ENCODE measurements around the gene AREL1. TPM values are rescaled to one million over a fixed set of nuclear protein-coding genes. Genes with fewer than 3 reads are reported as not detected.

Gene AREL1
- polyA plus RNA-seq, 4 donors, result 8.4 to 20.4 (median 16.4) TPM

DNA sequence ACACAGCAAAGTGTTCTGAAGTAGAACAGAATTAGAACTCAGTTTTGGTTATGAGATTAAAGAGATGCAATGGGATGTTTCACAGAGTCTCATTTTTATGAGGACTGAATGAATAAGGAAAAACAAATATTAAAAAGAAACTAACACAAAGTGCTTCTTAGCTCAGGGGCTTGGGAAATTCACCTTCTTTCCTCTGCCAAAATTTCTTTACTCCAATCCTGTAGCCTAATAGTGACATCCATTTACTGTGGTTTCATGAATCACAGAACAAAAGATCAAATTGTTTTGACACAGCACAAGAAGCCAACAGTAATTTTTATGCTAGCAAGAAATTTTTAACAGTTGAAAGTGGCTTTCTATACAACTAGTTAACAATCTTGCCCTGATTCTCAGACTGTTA lies 37.7 kb downstream of the AREL1 start:
- Histone ChIP-seq H3K9me3 (ENCODE audit: control insufficient read depth in 2 of 2, insufficient read depth in 1 of 2, low read depth in 1 of 2, low read length in 1 of 2) (no peaks in the 10 kb centered on the region), H3K27ac (ENCODE audit: low read depth in 1 of 3, low read length in 2 of 3) (no peak overlapping the region), H3K4me1 (ENCODE audit: control insufficient read depth in 3 of 3, insufficient read depth in 2 of 3, low read depth in 1 of 3, low read length in 2 of 3) (no peaks in the 10 kb centered on the region), H3K27me3 (ENCODE audit: control insufficient read depth in 3 of 3, insufficient read depth in 3 of 3, low read length in 3 of 3) (no peaks in the 10 kb centered on the region), H3K36me3 (ENCODE audit: control insufficient read depth in 3 of 3, insufficient read depth in 2 of 3, low read depth in 1 of 3, low read length in 3 of 3) (peaks cover 16 to 43% (median 41%) of the 10 kb centered on the region in 3 donors), H3K4me3 (ENCODE audit: low read depth in 1 of 3, low read length in 3 of 3) (no peak overlapping the region)
- DNase-seq (no peak), FAIRE-seq (no peak)

DNA sequence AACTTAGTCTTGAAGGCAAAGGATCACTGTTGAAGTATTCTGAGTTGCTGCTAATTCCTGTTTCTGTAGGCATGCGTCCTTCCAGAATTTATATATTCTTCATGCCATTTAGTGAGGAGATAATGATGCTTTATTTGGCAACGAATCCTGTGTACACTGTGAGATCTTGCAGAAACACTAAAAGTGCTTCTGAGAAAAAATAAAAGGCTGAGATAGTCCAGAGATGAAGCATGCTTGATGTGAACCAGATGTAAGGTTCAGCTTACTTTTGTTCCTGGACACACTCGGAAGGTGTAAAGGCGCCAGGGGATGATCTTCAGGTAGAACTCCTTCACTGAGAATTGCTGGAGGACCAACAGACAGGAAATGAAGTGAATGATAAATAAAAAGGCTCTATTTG lies 39.1 kb downstream of the AREL1 start:
- Histone ChIP-seq H3K4me1 (ENCODE audit: control insufficient read depth in 3 of 3, insufficient read depth in 2 of 3, low read depth in 1 of 3, low read length in 2 of 3) (no peaks in the 10 kb centered on the region), H3K36me3 (ENCODE audit: control insufficient read depth in 3 of 3, insufficient read depth in 2 of 3, low read depth in 1 of 3, low read length in 3 of 3) (peaks cover 20 to 41% (median 37%) of the 10 kb centered on the region in 3 donors), H3K27ac (ENCODE audit: low read depth in 1 of 3, low read length in 2 of 3) (no peak overlapping the region), H3K9me3 (ENCODE audit: control insufficient read depth in 2 of 2, insufficient read depth in 1 of 2, low read depth in 1 of 2, low read length in 1 of 2) (no peaks in the 10 kb centered on the region), H3K4me3 (ENCODE audit: low read depth in 1 of 3, low read length in 3 of 3) (no peak overlapping the region), H3K27me3 (ENCODE audit: control insufficient read depth in 3 of 3, insufficient read depth in 3 of 3, low read length in 3 of 3) (no peaks in the 10 kb centered on the region)
- WGBS, 3 donors, result 90 to 96% (median 92%) methylated on average over 4 of the region's 4 CpGs
- DNase-seq (no peak), FAIRE-seq (no peak)

DNA sequence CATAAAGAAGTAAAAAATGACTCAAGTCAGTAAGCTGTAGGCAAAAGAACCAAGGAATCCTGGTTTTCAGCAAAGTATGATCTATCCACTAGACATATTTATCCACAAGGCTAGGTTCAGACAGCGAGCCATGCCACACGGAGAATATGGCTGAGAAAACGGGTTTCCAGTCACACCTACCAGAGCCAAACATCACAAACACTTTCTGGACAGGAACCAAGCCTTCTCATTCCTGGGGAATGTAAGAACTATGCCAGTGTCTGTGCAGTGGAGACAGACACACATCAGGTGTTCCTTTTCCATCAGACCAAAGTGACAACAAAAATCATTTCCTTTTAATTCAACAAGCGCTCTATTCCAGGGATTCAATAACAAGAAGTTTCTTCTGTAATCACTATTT lies 41.1 kb downstream of the AREL1 start:
- Histone ChIP-seq H3K4me1 (ENCODE audit: control insufficient read depth in 3 of 3, insufficient read depth in 2 of 3, low read depth in 1 of 3, low read length in 2 of 3) (no peaks in the 10 kb centered on the region), H3K36me3 (ENCODE audit: control insufficient read depth in 3 of 3, insufficient read depth in 2 of 3, low read depth in 1 of 3, low read length in 3 of 3) (peaks cover 20 to 41% (median 29%) of the 10 kb centered on the region in 3 donors), H3K9me3 (ENCODE audit: control insufficient read depth in 2 of 2, insufficient read depth in 1 of 2, low read depth in 1 of 2, low read length in 1 of 2) (no peaks in the 10 kb centered on the region), H3K27me3 (ENCODE audit: control insufficient read depth in 3 of 3, insufficient read depth in 3 of 3, low read length in 3 of 3) (no peaks in the 10 kb centered on the region), H3K4me3 (ENCODE audit: low read depth in 1 of 3, low read length in 3 of 3) (no peak overlapping the region), H3K27ac (ENCODE audit: low read depth in 1 of 3, low read length in 2 of 3) (no peak overlapping the region)
- 85 to 89% (median 86%) methylated on average over 4 of the region's 4 CpGs for WGBS, 3 donors
- no peak for FAIRE-seq
- no peak for DNase-seq

DNA sequence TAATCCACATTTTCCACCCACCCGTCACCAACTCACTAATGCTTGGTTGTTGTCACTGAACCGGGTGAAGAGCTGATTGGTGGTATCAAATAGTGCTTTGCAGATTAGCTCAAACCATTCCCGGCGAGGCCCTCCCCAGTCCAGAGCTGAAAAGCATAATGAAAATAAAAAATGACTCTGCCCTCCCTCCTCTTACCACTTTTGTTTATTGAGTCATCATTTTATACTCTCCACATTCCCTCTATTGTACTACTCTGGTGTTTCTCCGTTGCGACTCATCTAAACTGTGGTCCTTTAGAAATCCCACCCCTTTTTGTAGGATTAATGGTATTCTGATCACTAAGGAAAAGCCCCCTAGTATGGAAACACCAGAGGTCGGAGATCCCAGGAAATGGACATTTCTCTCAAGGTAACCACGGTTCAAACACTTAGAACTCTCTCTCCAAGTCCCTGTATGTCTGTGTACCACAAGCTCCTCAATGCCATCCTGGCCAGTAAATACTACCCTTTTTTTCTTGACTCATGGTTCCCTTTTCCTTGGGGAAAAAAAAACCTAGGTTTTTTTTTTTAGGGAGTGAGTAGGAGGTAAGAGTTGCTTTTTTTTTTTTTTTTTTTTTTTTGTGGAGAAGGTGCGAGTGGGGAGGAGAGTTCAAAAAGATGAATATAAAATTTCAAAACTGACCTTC lies 42.0 kb downstream of the AREL1 start:
- Histone ChIP-seq H3K27ac (ENCODE audit: low read depth in 1 of 3, low read length in 2 of 3) (no peak overlapping the region), H3K36me3 (ENCODE audit: control insufficient read depth in 3 of 3, insufficient read depth in 2 of 3, low read depth in 1 of 3, low read length in 3 of 3) (peaks cover 20 to 35% (median 28%) of the 10 kb centered on the region in 3 donors), H3K4me3 (ENCODE audit: low read depth in 1 of 3, low read length in 3 of 3) (no peak overlapping the region), H3K4me1 (ENCODE audit: control insufficient read depth in 3 of 3, insufficient read depth in 2 of 3, low read depth in 1 of 3, low read length in 2 of 3) (no peaks in the 10 kb centered on the region), H3K27me3 (ENCODE audit: control insufficient read depth in 3 of 3, insufficient read depth in 3 of 3, low read length in 3 of 3) (no peaks in the 10 kb centered on the region), H3K9me3 (ENCODE audit: control insufficient read depth in 2 of 2, insufficient read depth in 1 of 2, low read depth in 1 of 2, low read length in 1 of 2) (no peaks in the 10 kb centered on the region)
- DNase-seq (no peak), FAIRE-seq (no peak)
- 91 to 92% (median 92%) methylated on average over 9 of the region's 9 CpGs for WGBS, 3 donors

DNA sequence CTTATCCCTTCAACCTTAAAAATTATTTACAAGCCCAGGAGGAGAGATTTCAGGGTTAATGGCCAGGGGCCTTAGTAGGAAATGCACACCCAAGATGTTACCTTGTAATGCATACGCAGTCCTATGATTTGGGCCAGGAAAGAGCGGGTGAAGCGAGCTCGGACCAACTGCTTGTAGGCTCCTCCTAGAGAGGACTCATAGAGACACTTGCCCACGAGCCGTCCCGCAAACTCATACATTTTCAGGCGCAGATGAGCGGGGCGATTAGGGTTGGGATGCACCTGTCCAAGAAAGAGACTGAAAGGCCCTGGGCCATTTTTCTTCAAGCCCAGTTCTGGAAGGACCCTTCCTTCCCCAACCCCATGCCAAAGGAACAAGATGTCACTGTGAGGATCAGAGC lies 43.0 kb downstream of the AREL1 start:
- peaks cover 16 to 31% (median 25%) of the 10 kb centered on the region in 3 donors for H3K36me3 ChIP-seq (ENCODE audit: control insufficient read depth in 3 of 3, insufficient read depth in 2 of 3, low read depth in 1 of 3, low read length in 3 of 3)

DNA sequence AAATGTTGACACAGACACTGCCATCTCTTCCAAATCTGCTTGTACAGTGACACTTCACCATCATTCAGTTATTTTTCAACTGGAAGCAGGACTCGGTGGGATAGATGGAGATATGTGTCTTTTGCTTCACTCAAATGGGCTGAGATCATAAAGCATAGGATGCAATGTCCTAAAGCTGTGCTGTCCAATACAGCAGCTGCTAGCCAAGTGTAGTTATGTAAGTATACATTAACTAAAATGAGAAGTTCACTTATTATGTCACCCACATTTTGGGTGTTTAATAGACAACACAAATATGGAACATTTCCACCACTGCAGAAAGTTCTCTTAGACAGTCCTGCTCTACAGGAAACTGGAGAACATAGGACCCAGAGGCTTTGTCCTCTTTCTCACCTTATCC lies 43.6 kb downstream of the AREL1 start:
- Histone ChIP-seq H3K27ac (ENCODE audit: low read depth in 1 of 3, low read length in 2 of 3) (no peak overlapping the region), H3K4me1 (ENCODE audit: control insufficient read depth in 3 of 3, insufficient read depth in 2 of 3, low read depth in 1 of 3, low read length in 2 of 3) (no peaks in the 10 kb centered on the region), H3K9me3 (ENCODE audit: control insufficient read depth in 2 of 2, insufficient read depth in 1 of 2, low read depth in 1 of 2, low read length in 1 of 2) (no peaks in the 10 kb centered on the region), H3K4me3 (ENCODE audit: low read depth in 1 of 3, low read length in 3 of 3) (no peak overlapping the region), H3K36me3 (ENCODE audit: control insufficient read depth in 3 of 3, insufficient read depth in 2 of 3, low read depth in 1 of 3, low read length in 3 of 3) (peaks cover 19 to 30% (median 25%) of the 10 kb centered on the region in 3 donors), H3K27me3 (ENCODE audit: control insufficient read depth in 3 of 3, insufficient read depth in 3 of 3, low read length in 3 of 3) (no peaks in the 10 kb centered on the region)
- DNase-seq (no peak), FAIRE-seq (no peak)
- 82 to 92% (median 88%) methylated on average over 1 of the region's 1 CpG for WGBS, 3 donors

More for the DNA sequence above, 43.0 kb downstream of the AREL1 start:
- Histone ChIP-seq H3K4me1 (ENCODE audit: control insufficient read depth in 3 of 3, insufficient read depth in 2 of 3, low read depth in 1 of 3, low read length in 2 of 3) (no peaks in the 10 kb centered on the region), H3K27me3 (ENCODE audit: control insufficient read depth in 3 of 3, insufficient read depth in 3 of 3, low read length in 3 of 3) (no peaks in the 10 kb centered on the region), H3K4me3 (ENCODE audit: low read depth in 1 of 3, low read length in 3 of 3) (no peak overlapping the region), H3K9me3 (ENCODE audit: control insufficient read depth in 2 of 2, insufficient read depth in 1 of 2, low read depth in 1 of 2, low read length in 1 of 2) (no peaks in the 10 kb centered on the region), H3K27ac (ENCODE audit: low read depth in 1 of 3, low read length in 2 of 3) (no peak overlapping the region)
- 97 to 99% (median 98%) methylated on average over 10 of the region's 10 CpGs for WGBS, 3 donors
- DNase-seq (no peak), FAIRE-seq (no peak)

DNA sequence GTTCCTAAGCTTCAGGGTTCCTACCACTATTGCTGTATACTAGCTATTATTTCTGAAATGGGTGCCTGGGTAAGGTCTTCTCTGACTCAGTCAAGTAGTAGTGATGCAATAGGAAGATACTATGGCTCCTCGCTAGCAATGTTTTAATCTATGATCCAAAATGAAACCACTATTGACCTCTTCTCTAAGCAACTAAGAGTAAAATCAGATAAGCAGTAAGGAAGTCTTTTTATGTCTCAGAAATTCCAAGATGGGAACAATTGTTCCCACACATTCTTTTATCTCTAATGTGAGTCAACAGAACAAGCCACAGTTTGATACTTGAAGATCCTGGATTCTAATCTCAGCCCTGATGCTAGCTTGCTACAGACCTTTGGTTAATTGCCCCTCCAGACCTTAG lies 45.1 kb downstream of the AREL1 start:
- FAIRE-seq (no peak), DNase-seq (no peak)
- WGBS, 3 donors, result 52 to 69% (median 57%) methylated on average over 1 of the region's 1 CpG
- Histone ChIP-seq H3K9me3 (ENCODE audit: control insufficient read depth in 2 of 2, insufficient read depth in 1 of 2, low read depth in 1 of 2, low read length in 1 of 2) (no peaks in the 10 kb centered on the region), H3K4me3 (ENCODE audit: low read depth in 1 of 3, low read length in 3 of 3) (no peak overlapping the region), H3K4me1 (ENCODE audit: control insufficient read depth in 3 of 3, insufficient read depth in 2 of 3, low read depth in 1 of 3, low read length in 2 of 3) (no peaks in the 10 kb centered on the region), H3K27me3 (ENCODE audit: control insufficient read depth in 3 of 3, insufficient read depth in 3 of 3, low read length in 3 of 3) (no peaks in the 10 kb centered on the region), H3K27ac (ENCODE audit: low read depth in 1 of 3, low read length in 2 of 3) (no peak overlapping the region), H3K36me3 (ENCODE audit: control insufficient read depth in 3 of 3, insufficient read depth in 2 of 3, low read depth in 1 of 3, low read length in 3 of 3) (peaks cover 18 to 35% (median 29%) of the 10 kb centered on the region in 3 donors)

DNA sequence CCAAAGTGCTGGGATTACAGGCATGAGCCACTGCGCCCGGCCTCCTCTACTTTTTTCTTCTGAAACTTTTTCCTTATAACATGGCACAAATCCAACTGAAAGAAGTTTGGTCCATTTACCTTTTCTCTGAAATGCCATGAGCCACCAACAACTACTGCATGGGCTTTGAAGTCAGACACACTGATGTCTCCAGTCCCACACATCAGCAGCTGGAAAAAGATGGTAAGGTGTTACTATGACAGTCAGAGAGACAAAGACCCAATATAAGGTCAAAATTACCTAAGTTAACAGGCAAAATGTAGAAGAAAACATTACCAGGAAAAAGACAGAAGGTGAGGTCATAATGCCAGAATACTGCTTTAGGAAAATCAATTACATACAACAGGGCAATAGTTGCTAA lies 48.2 kb downstream of the AREL1 start:
- 94 to 98% (median 97%) methylated on average over 2 of the region's 2 CpGs for WGBS, 3 donors

DNA sequence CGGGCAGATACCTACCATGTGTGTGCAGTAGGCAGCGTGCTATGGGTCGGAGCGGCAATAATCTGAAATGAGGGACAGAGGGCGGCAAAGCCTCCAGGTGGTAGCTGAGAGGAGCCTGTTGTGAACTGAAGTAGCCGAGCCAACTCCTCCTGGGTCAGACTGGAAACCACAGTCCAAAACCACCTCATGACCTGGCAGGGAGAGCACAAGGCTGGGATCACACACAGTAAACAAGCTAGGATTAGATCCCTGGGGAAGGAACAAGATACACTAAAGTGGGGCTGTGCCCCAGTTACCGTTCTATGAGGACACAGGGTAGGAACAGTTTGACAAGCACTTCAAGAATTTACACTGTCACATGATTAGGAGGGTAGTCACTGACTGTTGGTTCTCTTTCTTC lies 49.0 kb downstream of the AREL1 start:
- H3K36me3 ChIP-seq (ENCODE audit: control insufficient read depth in 3 of 3, insufficient read depth in 2 of 3, low read depth in 1 of 3, low read length in 3 of 3), result peaks cover 10 to 41% (median 24%) of the 10 kb centered on the region in 3 donors
- no peak for DNase-seq
- 94 to 96% (median 95%) methylated on average over 7 of the region's 7 CpGs for WGBS, 3 donors
- H3K27me3 ChIP-seq (ENCODE audit: control insufficient read depth in 3 of 3, insufficient read depth in 3 of 3, low read length in 3 of 3), result no peaks in the 10 kb centered on the region
- no peak for FAIRE-seq
- H3K9me3 ChIP-seq (ENCODE audit: control insufficient read depth in 2 of 2, insufficient read depth in 1 of 2, low read depth in 1 of 2, low read length in 1 of 2), result no peaks in the 10 kb centered on the region
- no peaks in the 10 kb centered on the region for H3K4me1 ChIP-seq (ENCODE audit: control insufficient read depth in 3 of 3, insufficient read depth in 2 of 3, low read depth in 1 of 3, low read length in 2 of 3)
- H3K4me3 ChIP-seq (ENCODE audit: low read depth in 1 of 3, low read length in 3 of 3), result no peak overlapping the region
- H3K27ac ChIP-seq (ENCODE audit: low read depth in 1 of 3, low read length in 2 of 3), result no peak overlapping the region

More for the DNA sequence above, 48.2 kb downstream of the AREL1 start:
- Histone ChIP-seq H3K4me3 (ENCODE audit: low read depth in 1 of 3, low read length in 3 of 3) (no peak overlapping the region), H3K27ac (ENCODE audit: low read depth in 1 of 3, low read length in 2 of 3) (no peak overlapping the region), H3K9me3 (ENCODE audit: control insufficient read depth in 2 of 2, insufficient read depth in 1 of 2, low read depth in 1 of 2, low read length in 1 of 2) (no peaks in the 10 kb centered on the region), H3K36me3 (ENCODE audit: control insufficient read depth in 3 of 3, insufficient read depth in 2 of 3, low read depth in 1 of 3, low read length in 3 of 3) (peaks cover 10 to 42% (median 25%) of the 10 kb centered on the region in 3 donors), H3K4me1 (ENCODE audit: control insufficient read depth in 3 of 3, insufficient read depth in 2 of 3, low read depth in 1 of 3, low read length in 2 of 3) (no peaks in the 10 kb centered on the region), H3K27me3 (ENCODE audit: control insufficient read depth in 3 of 3, insufficient read depth in 3 of 3, low read length in 3 of 3) (no peaks in the 10 kb centered on the region)
- DNase-seq (no peak), FAIRE-seq (no peak)
